22Rv1 (cell line): Measurements from ENCODE around the gene TOMM22.

Source experiments
- H3K27ac ChIP-seq: fragments of 450-650 bp; 2 replicates; pipeline ENCODE4 v1.5.1; 2017
- ZFX ChIP-seq: fragments of 450-650 bp; IDR thresholded peaks from 2 replicates; pipeline ENCODE4 v1.6.1; 2017; ENCODE audit warnings: antibody characterized with exemption, borderline replicate concordance
- TF ChIP-seq, protein P1 (sequence below): fragments of 450-650 bp; IDR thresholded peaks from 2 replicates; pipeline ENCODE4 v1.5.1; 2017; ENCODE audit warnings: mild to moderate bottlenecking

TOMM22 gene

DNA sequence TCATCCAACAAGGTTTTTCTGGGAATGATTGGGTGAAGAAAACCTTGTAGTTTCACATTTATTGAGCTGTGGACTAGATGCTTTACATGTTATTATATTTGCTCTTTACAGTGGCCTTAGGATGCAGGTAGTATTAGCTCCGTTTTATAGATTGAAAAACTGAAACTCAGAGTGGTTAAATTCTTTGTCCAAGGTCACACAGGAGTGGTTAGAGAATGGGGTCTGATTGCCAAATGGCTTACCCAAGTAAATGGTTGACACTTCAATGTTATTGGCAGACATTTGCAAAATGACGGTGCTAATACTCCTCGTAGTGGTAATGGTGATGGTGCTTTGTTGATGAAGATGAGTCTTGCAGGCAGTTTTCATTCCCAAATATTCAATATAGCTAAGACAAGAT, 26.2 kb downstream of the TOMM22 start:
- TF ChIP-seq ZFX = no peak
- TF ChIP-seq, protein P1, sequence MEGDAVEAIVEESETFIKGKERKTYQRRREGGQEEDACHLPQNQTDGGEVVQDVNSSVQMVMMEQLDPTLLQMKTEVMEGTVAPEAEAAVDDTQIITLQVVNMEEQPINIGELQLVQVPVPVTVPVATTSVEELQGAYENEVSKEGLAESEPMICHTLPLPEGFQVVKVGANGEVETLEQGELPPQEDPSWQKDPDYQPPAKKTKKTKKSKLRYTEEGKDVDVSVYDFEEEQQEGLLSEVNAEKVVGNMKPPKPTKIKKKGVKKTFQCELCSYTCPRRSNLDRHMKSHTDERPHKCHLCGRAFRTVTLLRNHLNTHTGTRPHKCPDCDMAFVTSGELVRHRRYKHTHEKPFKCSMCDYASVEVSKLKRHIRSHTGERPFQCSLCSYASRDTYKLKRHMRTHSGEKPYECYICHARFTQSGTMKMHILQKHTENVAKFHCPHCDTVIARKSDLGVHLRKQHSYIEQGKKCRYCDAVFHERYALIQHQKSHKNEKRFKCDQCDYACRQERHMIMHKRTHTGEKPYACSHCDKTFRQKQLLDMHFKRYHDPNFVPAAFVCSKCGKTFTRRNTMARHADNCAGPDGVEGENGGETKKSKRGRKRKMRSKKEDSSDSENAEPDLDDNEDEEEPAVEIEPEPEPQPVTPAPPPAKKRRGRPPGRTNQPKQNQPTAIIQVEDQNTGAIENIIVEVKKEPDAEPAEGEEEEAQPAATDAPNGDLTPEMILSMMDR = no peak
- H3K27ac ChIP-seq = no peak overlapping the region; the same call in 1 of the 2 replicates

GRCh38 chr22:38709306-38709705, 27.5 kb downstream of the TOMM22 start:
- no peak overlapping the region for H3K27ac ChIP-seq
- no peak for TF ChIP-seq ZFX
- TF ChIP-seq, protein P1 = no peak

DNA sequence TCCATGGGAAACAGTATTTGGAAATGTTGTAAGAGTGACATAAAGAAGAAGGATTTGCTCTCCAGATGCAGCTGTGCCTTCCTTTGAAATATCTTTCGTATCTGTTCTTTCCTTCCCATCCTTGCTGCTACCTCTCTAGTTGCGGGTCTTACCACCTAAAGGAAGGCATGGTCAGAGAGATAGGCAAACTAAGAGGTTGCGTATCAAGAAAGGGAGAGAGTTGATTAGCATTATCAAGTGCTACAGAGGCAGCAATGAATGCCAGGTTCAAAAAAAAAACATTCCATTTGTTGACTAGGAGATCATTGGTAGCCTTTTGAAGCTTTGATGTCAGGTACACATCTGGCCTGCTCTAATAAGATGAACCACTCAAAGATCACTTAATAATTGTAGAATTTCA, 28.6 kb downstream of the TOMM22 start:
- H3K27ac ChIP-seq = no peak overlapping the region
- TF ChIP-seq ZFX = no peak
- TF ChIP-seq, protein P1 = no peak

GRCh38 chr22:38710866-38711265, 29.1 kb downstream of the TOMM22 start:
- no peak for TF ChIP-seq ZFX
- TF ChIP-seq, protein P1 = no peak
- H3K27ac ChIP-seq = no peak overlapping the region

DNA sequence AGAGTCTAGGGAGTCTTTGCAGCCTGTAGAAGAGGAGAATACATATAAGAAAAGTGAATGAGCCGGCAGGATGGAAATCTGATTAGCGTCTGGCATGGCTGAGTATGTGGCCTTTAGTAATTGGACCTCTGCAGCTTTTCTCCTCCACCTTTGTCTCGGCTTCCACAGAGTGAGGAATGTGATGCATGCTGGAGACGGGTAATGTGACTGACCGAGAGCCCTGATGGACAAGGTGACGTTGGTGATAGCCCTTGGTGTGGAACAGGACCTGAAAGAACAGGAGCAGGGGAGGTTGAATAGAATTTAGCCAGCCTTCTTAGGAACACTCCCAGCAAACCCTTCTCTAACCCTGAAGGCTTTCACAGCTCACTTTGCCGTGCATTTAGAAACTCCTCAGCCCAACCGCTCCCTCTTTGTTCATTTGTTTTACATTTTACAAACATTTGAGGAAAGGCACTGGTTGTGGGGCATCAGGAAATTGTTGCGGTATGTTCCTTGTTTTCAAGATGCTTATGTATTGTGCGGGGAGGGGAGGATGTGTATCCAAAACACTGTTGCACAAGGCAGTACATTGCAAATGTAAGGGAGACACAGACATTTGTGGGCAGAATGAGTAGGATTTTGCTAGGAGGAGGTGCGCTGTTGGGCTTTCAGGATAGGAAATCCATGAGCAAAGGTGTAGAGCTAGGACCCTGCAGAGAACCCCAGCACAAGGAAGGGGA, 30.9 kb downstream of the TOMM22 start:
- H3K27ac ChIP-seq = no peak overlapping the region
- no peak for TF ChIP-seq ZFX
- TF ChIP-seq, protein P1 = no peak

DNA sequence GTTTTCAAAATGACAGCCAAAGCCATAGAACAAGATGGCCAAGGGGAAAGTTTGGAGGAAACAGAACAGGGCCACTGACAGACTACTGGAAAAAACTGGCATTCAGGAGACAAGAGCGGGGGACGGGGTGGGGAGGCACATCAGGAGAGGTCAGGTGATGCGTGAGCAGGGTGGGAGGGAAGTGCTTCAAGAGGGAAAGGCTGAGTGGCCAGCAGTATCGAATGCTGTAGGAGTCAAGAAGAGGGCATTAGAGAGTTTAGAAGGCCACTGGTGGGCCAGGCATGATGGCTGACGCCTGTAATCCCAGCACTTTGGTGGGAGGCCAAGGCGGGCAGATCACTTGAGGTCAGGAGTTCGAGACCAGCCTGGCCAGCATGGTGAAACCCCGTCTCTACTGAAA, 32.2 kb downstream of the TOMM22 start:
- no peak for TF ChIP-seq ZFX
- TF ChIP-seq, protein P1 = no peak
- no peak overlapping the region for H3K27ac ChIP-seq

DNA sequence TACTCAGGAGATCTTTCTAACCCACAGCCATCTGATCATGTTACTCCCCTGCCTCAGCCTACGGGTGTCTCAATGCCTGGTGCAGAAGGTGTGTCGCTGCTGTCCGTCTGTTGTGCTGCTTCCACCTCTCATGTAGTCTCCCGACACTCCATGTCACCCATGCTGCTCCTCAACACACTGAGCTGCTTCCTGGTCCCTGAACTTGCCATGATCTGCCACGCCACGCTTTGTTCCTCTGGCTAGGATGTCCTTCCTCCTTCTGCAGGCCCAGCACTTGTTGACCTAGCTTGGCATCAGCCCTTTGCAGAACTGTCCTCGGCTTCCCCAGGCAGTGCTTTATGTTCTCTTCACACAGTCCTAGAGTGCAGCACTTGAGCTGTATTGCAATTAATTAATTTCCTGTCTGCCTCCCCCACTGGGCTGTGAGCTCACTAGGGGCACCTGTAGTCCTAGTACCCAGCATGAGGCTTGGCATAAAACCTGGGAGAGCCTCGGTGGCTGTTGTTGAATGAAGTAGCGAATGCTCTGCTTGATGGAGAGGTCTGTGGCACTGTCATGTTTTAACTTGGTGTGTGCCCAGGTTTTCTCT, 33.5 kb downstream of the TOMM22 start:
- H3K27ac ChIP-seq = no peak overlapping the region
- TF ChIP-seq, protein P1 = no peak
- no peak for TF ChIP-seq ZFX
